ENCODE measurements around the gene ISCA2. TPM values are rescaled to one million over a fixed set of nuclear protein-coding genes. Genes with fewer than 3 reads are reported as not detected.

Gene ISCA2
- total and polyA plus RNA-seq, 9 of the 15 experiments (the other 6 are each of a cell fraction or from before 2014, with no cell fraction given): 5.0 to 36.7 (median 18.1) TPM

GRCh38 chr14:74463697-74464096 lies 29.9 kb upstream of the ISCA2 start (continued):
- no peak for TF ChIP-seq ZNF407 (IDR thresholded peaks at IDR 0.05; ENCODE audit: low read depth)
- no peak for TF ChIP-seq MCM5 (IDR thresholded peaks at IDR 0.05; ENCODE audit: low read depth)
- no peak for TF ChIP-seq ZNF445 (CRISPR knock-in tag; IDR thresholded peaks at IDR 0.05; ENCODE audit: low read depth)
- TF ChIP-seq RBM14 (IDR thresholded peaks at IDR 0.05; ENCODE audit: borderline replicate concordance, insufficient read depth, low read depth, low read length): no peak
- TF ChIP-seq HLTF (IDR thresholded peaks at IDR 0.05): no peak
- TF ChIP-seq MITF (IDR thresholded peaks at IDR 0.05): no peak
- no peak for TF ChIP-seq E2F5 (CRISPR knock-in tag; IDR thresholded peaks at IDR 0.05)
- no peak for TF ChIP-seq TARDBP (IDR thresholded peaks at IDR 0.05)

Data from K562 (cell line).